ENCODE data around the gene GPC6.

GPC6 gene

GRCh38 chr13:93814658-93815057 lies 588.1 kb downstream of the GPC6 start:
- Histone ChIP-seq H2AFZ (ENCODE audit: low read length) (no peak overlapping the region), H3K9me2 (replicated peaks; ENCODE audit: low read depth, low read length) (no peaks in the 10 kb centered on the region), H3K4me2 (ENCODE audit: low read depth, low read length, poor library complexity, severe bottlenecking) (no peak overlapping the region), H3K4me1 (ENCODE audit: insufficient read depth, low read length, poor library complexity, severe bottlenecking) (no peaks in the 10 kb centered on the region), H3F3A (ENCODE audit: low read depth) (no peaks in the 10 kb centered on the region), H3K9me3 (ENCODE audit: insufficient read depth, low read depth, low read length) (no peaks in the 10 kb centered on the region), H3K4me3 (ENCODE audit: low read length, poor library complexity, severe bottlenecking) (no peak overlapping the region), H3K9ac (ENCODE audit: low read depth, low read length, poor library complexity, severe bottlenecking) (no peak overlapping the region), H3K79me2 (ENCODE audit: insufficient read depth, low read length) (no peaks in the 10 kb centered on the region), H4K20me1 (ENCODE audit: insufficient read depth, low read length, poor library complexity, severe bottlenecking) (no peaks in the 10 kb centered on the region), H3K36me3 (ENCODE audit: insufficient read depth, low read length) (no peaks in the 10 kb centered on the region), H3K27me3 (ENCODE audit: insufficient read depth, low read length, poor library complexity, severe bottlenecking) (no peaks in the 10 kb centered on the region)
- TF ChIP-seq EZH2phosphoT487 (IDR thresholded peaks at IDR 0.05; ENCODE audit: borderline replicate concordance) (no peak), CTCF (conservative IDR thresholded peaks at IDR 0.05; ENCODE audit: low read length) (no peak)

GRCh38 chr13:93818345-93818744 lies 591.7 kb downstream of the GPC6 start:
- H3K4me3 ChIP-seq (ENCODE audit: low read length, poor library complexity, severe bottlenecking) = no peak overlapping the region
- H3K4me1 ChIP-seq (ENCODE audit: insufficient read depth, low read length, poor library complexity, severe bottlenecking) = no peaks in the 10 kb centered on the region
- TF ChIP-seq CTCF (conservative IDR thresholded peaks at IDR 0.05; ENCODE audit: low read length) (no peak), EZH2phosphoT487 (IDR thresholded peaks at IDR 0.05; ENCODE audit: borderline replicate concordance) (no peak)
- H3F3A ChIP-seq (ENCODE audit: low read depth) = no peaks in the 10 kb centered on the region
- H3K9me2 ChIP-seq (replicated peaks; ENCODE audit: low read depth, low read length) = no peaks in the 10 kb centered on the region
- H3K79me2 ChIP-seq (ENCODE audit: insufficient read depth, low read length) = no peaks in the 10 kb centered on the region
- no peaks in the 10 kb centered on the region for H3K9me3 ChIP-seq (ENCODE audit: insufficient read depth, low read depth, low read length)
- H2AFZ ChIP-seq (ENCODE audit: low read length) = no peak overlapping the region
- no peaks in the 10 kb centered on the region for H3K36me3 ChIP-seq (ENCODE audit: insufficient read depth, low read length)
- H3K9ac ChIP-seq (ENCODE audit: low read depth, low read length, poor library complexity, severe bottlenecking) = no peak overlapping the region
- H3K27me3 ChIP-seq (ENCODE audit: insufficient read depth, low read length, poor library complexity, severe bottlenecking) = no peaks in the 10 kb centered on the region
- H4K20me1 ChIP-seq (ENCODE audit: insufficient read depth, low read length, poor library complexity, severe bottlenecking) = no peaks in the 10 kb centered on the region
- H3K4me2 ChIP-seq (ENCODE audit: low read depth, low read length, poor library complexity, severe bottlenecking) = no peak overlapping the region

GRCh38 chr13:93819331-93819890 lies 592.8 kb downstream of the GPC6 start:
- no peaks in the 10 kb centered on the region for H3K4me1 ChIP-seq (ENCODE audit: insufficient read depth, low read length, poor library complexity, severe bottlenecking)
- no peaks in the 10 kb centered on the region for H3K36me3 ChIP-seq (ENCODE audit: insufficient read depth, low read length)
- no peak overlapping the region for H3K4me3 ChIP-seq (ENCODE audit: low read length, poor library complexity, severe bottlenecking)
- no peak for TF ChIP-seq EZH2phosphoT487 (IDR thresholded peaks at IDR 0.05; ENCODE audit: borderline replicate concordance)
- TF ChIP-seq CTCF (conservative IDR thresholded peaks at IDR 0.05; ENCODE audit: low read length) = no peak
- H3F3A ChIP-seq (ENCODE audit: low read depth) = no peaks in the 10 kb centered on the region
- H3K27me3 ChIP-seq (ENCODE audit: insufficient read depth, low read length, poor library complexity, severe bottlenecking) = no peaks in the 10 kb centered on the region
- no peak overlapping the region for H3K4me2 ChIP-seq (ENCODE audit: low read depth, low read length, poor library complexity, severe bottlenecking)
- no peaks in the 10 kb centered on the region for H3K9me2 ChIP-seq (replicated peaks; ENCODE audit: low read depth, low read length)
- no peak overlapping the region for H2AFZ ChIP-seq (ENCODE audit: low read length)
- H3K9ac ChIP-seq (ENCODE audit: low read depth, low read length, poor library complexity, severe bottlenecking) = no peak overlapping the region
- H3K79me2 ChIP-seq (ENCODE audit: insufficient read depth, low read length) = no peaks in the 10 kb centered on the region
- H3K9me3 ChIP-seq (ENCODE audit: insufficient read depth, low read depth, low read length) = no peaks in the 10 kb centered on the region
- no peaks in the 10 kb centered on the region for H4K20me1 ChIP-seq (ENCODE audit: insufficient read depth, low read length, poor library complexity, severe bottlenecking)
